K562 (cell line): Measurements from ENCODE around the gene RELA. TPM values are rescaled to one million over a fixed set of nuclear protein-coding genes. Genes with fewer than 3 reads are reported as not detected.

Experiments
- BDP1 ChIP-seq: IDR thresholded peaks from 3 replicates; pipeline ENCODE4 v1.6.1; 2011; ENCODE audit not compliant: insufficient read length, insufficient read depth
- CAMTA2 ChIP-seq: fragments of 250-450 bp; sonication (Bioruptor Pico); conservative IDR thresholded peaks from 2 replicates; pipeline ENCODE4 v1.5.1; 2022
- CBX5 ChIP-seq: IDR thresholded peaks from 2 replicates; pipeline ENCODE4 v1.6.1; 2014; ENCODE audit warnings: low read depth, borderline replicate concordance
- CEBPG ChIP-seq, 3 experiments: fragments of 200-800 bp in 1 of 3; sonication (Bioruptor generic) in 1 of 3; sonication (generic) in 1 of 3; formaldehyde crosslinking in 1 of 3; IDR thresholded peaks in 2 of 3; conservative IDR thresholded peaks in 1 of 3; 2 replicates each; pipeline versions ENCODE4 v1.6.1 to v1.8.0; 2016 to 2022; ENCODE audit warnings: missing compliant biosample characterization in 2 of 3, missing genetic modification characterization in 2 of 3, mild to moderate bottlenecking in 1 of 3, missing genetic modification reagents in 1 of 3
- CHD2 ChIP-seq: IDR thresholded peaks from 2 replicates; pipeline ENCODE4 v1.6.1; 2011; ENCODE audit warnings: low read depth, low read length
- HNRNPL ChIP-seq: fragments of 200-400 bp; formaldehyde crosslinking; IDR thresholded peaks from 2 replicates; pipeline ENCODE4 v1.6.1; 2017; ENCODE audit warnings: low read depth, mild to moderate bottlenecking, low read length
- KAT7 ChIP-seq: sonication (generic); formaldehyde crosslinking; IDR thresholded peaks from 2 replicates; pipeline ENCODE4 v1.8.0; 2022; ENCODE audit warnings: missing genetic modification reagents, mild to moderate bottlenecking, borderline replicate concordance
- KDM2B ChIP-seq: fragments of 250-450 bp; sonication (Bioruptor Pico); IDR thresholded peaks from 2 replicates; pipeline ENCODE4 v1.8.0; 2021; ENCODE audit warnings: mild to moderate bottlenecking, moderate library complexity
- PHF21A ChIP-seq: fragments of 450-650 bp; IDR thresholded peaks from 2 replicates; pipeline ENCODE4 v1.6.1; 2017; ENCODE audit warnings: low read depth, borderline replicate concordance
- POLR2AphosphoS2 ChIP-seq: IDR thresholded peaks from 2 replicates; pipeline ENCODE4 v1.6.1; 2012; ENCODE audit warnings: low read length, improper control_type of control experiment
- RBM34 ChIP-seq: fragments of 200-400 bp; formaldehyde crosslinking; IDR thresholded peaks from 2 replicates; pipeline ENCODE4 v1.6.1; 2018; ENCODE audit warnings: low read length, borderline replicate concordance; ENCODE audit not compliant: insufficient read depth
- RFX7 ChIP-seq: fragments of 250-450 bp; sonication (Bioruptor Pico); IDR thresholded peaks from 2 replicates; pipeline ENCODE4 v1.5.1; 2021; ENCODE audit warnings: mild to moderate bottlenecking
- SNAPC5 ChIP-seq: fragments of 250-450 bp; sonication (Bioruptor Pico); IDR thresholded peaks from 2 replicates; pipeline ENCODE4 v1.8.0; 2021; ENCODE audit warnings: moderate library complexity, mild to moderate bottlenecking, inconsistent platforms
- SNIP1 ChIP-seq: fragments of 450-650 bp; IDR thresholded peaks from 2 replicates; pipeline ENCODE4 v1.7.1; 2017; ENCODE audit warnings: low read depth, mild to moderate bottlenecking
- TBL1XR1 ChIP-seq, 2 experiments: IDR thresholded peaks; 2 replicates each; pipeline ENCODE4 v1.6.1; 2012; ENCODE audit warnings: improper control_type of control experiment in 2 of 2, low read length in 2 of 2, mild to moderate bottlenecking in 1 of 2
- WHSC1 ChIP-seq: IDR thresholded peaks from one replicate; pipeline ENCODE4 v1.6.1; 2012; ENCODE audit warnings: low read length, control low read depth, inconsistent platforms
- ZBTB26 ChIP-seq: fragments of 450-650 bp; formaldehyde crosslinking; IDR thresholded peaks from 2 replicates; pipeline ENCODE4 v1.4.0; 2022; ENCODE audit warnings: missing genetic modification characterization
- ZNF79 ChIP-seq: fragments of 250-450 bp; sonication (Bioruptor Pico); IDR thresholded peaks from 2 replicates; pipeline ENCODE4 v1.4.0; 2020; ENCODE audit warnings: low read depth, mild to moderate bottlenecking, moderate library complexity
- polyA plus RNA-seq, 8 experiments: library from polyadenylated mRNA; depleted of rRNA in 4 of 8; stranded (reverse) in 5 of 8; unstranded in 3 of 8; fragments of >200 nt; fragmentation: Nextera tagmentation in 2 of 8; fragmentation: Illumina TruSeq in 1 of 8; extraction: Ambion mirVana in 2 of 8; extraction: Trizol in 1 of 8; gene quantifications; 2 replicates each; pipeline versions ENCODE4 v1.2.1 to v1.2.3, GENCODE V29; 2011 to 2014; ENCODE audit warnings: inconsistent platforms in 1 of 8, missing spikeins in 1 of 8
- total RNA-seq, 7 experiments: library from RNA; depleted of rRNA in 6 of 7; stranded (reverse); fragments of >200 nt in 6 of 7; fragmentation: Illumina TruSeq in 2 of 7; extraction: Trizol in 2 of 7; gene quantifications; 2 replicates each; pipeline versions ENCODE4 v1.2.1 to v1.2.3, GENCODE V29; 2011 to 2021; ENCODE audit warnings: low replicate concordance in 1 of 7
- TF ChIP-seq, protein P1 (sequence below), 2 experiments: fragments of 450-650 bp in 1 of 2; sonication (generic) in 1 of 2; formaldehyde crosslinking in 1 of 2; IDR thresholded peaks in 1 of 2; conservative IDR thresholded peaks in 1 of 2; 2 replicates each; pipeline versions ENCODE4 v1.6.1 to v1.8.1; 2016 to 2023; ENCODE audit warnings: mild to moderate bottlenecking in 2 of 2, moderate library complexity in 2 of 2, inconsistent platforms in 1 of 2, missing genetic modification reagents in 1 of 2
- TF ChIP-seq, protein P2 (sequence below): fragments of 450-650 bp; IDR thresholded peaks from 2 replicates; pipeline ENCODE4 v1.7.0; 2016; ENCODE audit warnings: borderline replicate concordance
- TF ChIP-seq, protein P3 (sequence below): fragments of 450-650 bp; formaldehyde crosslinking; IDR thresholded peaks from 2 replicates; pipeline ENCODE4 v1.4.0; 2020; ENCODE audit warnings: mild to moderate bottlenecking, moderate library complexity
- TF ChIP-seq, protein P4 (sequence below): sonication (generic); formaldehyde crosslinking; IDR thresholded peaks from 2 replicates; pipeline ENCODE4 v1.8.0; 2022; ENCODE audit warnings: mild to moderate bottlenecking, missing genetic modification reagents

Gene RELA
- total and polyA plus RNA-seq, 9 of the 15 experiments (the other 6 are each of a cell fraction or from before 2014, with no cell fraction given) = 6.0 to 67.4 (median 20.6) TPM

DNA sequence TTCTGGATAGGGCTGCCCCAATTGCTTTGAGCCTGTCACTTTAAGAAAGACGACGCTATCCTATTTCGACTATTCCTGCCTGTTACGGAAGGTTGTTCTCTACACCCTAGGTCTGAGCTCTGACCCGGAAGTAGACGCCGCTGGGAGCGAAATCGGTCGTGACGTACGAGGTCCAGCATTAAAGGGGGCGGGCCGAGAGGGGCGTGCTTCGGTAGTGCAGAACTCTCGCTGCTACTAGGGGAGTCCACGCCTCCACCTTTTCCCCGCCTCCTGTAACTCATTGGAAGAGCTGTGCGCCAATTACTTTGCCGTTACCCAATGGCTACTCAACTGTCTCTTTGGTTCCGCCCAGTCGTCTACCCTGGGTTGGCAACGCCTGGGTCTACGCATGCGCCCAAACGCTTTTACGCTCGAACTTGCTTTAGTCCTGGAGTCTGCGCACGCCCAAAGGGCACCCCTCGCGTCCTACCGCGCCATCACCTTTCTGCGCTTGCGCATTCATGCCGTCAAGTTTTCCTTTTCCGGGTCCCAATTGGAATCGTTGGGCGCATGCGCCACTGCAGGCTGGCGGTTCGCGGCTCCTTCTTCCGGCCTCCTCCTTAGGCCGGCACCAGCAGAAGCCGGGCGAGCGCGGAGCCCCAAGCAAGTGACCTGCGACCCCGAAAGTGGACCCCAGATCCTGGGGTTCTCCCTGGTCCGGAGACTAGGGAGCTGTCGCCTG, 47.3 kb downstream of the RELA start, which contains the start of gene PCNX3 (continued):
- TF ChIP-seq, protein P1, sequence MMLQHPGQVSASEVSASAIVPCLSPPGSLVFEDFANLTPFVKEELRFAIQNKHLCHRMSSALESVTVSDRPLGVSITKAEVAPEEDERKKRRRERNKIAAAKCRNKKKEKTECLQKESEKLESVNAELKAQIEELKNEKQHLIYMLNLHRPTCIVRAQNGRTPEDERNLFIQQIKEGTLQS (IDR thresholded peaks at IDR 0.05) = no peak
- TF ChIP-seq, protein P1 (CRISPR knock-in tag; conservative IDR thresholded peaks at IDR 0.05) = no peak
- TF ChIP-seq, protein P2, sequence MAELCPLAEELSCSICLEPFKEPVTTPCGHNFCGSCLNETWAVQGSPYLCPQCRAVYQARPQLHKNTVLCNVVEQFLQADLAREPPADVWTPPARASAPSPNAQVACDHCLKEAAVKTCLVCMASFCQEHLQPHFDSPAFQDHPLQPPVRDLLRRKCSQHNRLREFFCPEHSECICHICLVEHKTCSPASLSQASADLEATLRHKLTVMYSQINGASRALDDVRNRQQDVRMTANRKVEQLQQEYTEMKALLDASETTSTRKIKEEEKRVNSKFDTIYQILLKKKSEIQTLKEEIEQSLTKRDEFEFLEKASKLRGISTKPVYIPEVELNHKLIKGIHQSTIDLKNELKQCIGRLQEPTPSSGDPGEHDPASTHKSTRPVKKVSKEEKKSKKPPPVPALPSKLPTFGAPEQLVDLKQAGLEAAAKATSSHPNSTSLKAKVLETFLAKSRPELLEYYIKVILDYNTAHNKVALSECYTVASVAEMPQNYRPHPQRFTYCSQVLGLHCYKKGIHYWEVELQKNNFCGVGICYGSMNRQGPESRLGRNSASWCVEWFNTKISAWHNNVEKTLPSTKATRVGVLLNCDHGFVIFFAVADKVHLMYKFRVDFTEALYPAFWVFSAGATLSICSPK = no peak
- TF ChIP-seq TBL1XR1 (IDR thresholded peaks at IDR 0.05; ENCODE audit: low read length in 2 of 2) (peak in 1 of 2 experiments; percentile 55; a peak in 1 of 4 replicates), CEBPG (CRISPR knock-in tag; IDR thresholded peaks at IDR 0.05) (no peak), CEBPG (tag; conservative IDR thresholded peaks at IDR 0.05 in 1 of 2, IDR thresholded peaks at IDR 0.05 in 1 of 2) (no peak), ZNF79 (CRISPR knock-in tag) (no peak), ZBTB26 (CRISPR knock-in tag) (no peak), CAMTA2 (CRISPR knock-in tag) (no peak), RBM34 (no peak), CBX5 (no peak), CHD2 (peak; percentile 88), HNRNPL (no peak), BDP1 (no peak), PHF21A (no peak), SNIP1 (no peak), KAT7 (CRISPR knock-in tag) (no peak), RFX7 (CRISPR knock-in tag) (no peak), KDM2B (0 out of 2 replicates have a peak, but pooled peaks have one; percentile 37), POLR2AphosphoS2 (no peak), SNAPC5 (no peak), WHSC1 (no peak)
- TF ChIP-seq, protein P3, sequence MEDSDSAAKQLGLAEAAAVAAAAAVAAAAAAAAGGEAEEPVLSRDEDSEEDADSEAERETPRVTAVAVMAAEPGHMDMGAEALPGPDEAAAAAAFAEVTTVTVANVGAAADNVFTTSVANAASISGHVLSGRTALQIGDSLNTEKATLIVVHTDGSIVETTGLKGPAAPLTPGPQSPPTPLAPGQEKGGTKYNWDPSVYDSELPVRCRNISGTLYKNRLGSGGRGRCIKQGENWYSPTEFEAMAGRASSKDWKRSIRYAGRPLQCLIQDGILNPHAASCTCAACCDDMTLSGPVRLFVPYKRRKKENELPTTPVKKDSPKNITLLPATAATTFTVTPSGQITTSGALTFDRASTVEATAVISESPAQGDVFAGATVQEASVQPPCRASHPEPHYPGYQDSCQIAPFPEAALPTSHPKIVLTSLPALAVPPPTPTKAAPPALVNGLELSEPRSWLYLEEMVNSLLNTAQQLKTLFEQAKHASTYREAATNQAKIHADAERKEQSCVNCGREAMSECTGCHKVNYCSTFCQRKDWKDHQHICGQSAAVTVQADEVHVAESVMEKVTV (CRISPR knock-in tag) = no peak
- TF ChIP-seq, protein P4, sequence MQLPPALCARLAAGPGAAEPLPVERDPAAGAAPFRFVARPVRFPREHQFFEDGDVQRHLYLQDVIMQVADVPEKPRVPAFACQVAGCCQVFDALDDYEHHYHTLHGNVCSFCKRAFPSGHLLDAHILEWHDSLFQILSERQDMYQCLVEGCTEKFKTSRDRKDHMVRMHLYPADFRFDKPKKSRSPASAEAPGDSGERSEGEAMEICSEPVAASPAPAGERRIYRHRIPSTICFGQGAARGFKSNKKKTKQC = 0 out of 2 replicates have a peak, but pooled peaks have one; percentile 65
